WI38 (cell line): ENCODE measurements around the gene PDE3B.
A peak's percentile ranks its signal among the peaks of the same experiment; 100 is the strongest.

Experiments used
- H3K4me3 ChIP-seq: 2 replicates; pipeline ENCODE4 v1.5.1; 2011; ENCODE audit warnings: low read depth, mild to moderate bottlenecking, control low read depth, low read length
- CTCF ChIP-seq: IDR thresholded peaks from 2 replicates; pipeline ENCODE4 v1.5.1; 2012; ENCODE audit warnings: low read depth, mild to moderate bottlenecking, control low read depth, low read length

PDE3B gene

GRCh38 chr11:14906578-14906977 is 263.0 kb downstream of the PDE3B start:
- TF ChIP-seq CTCF = no peak
- H3K4me3 ChIP-seq = no peak overlapping the region

- no peak overlapping the region for H3K4me3 ChIP-seq
- no peak for TF ChIP-seq CTCF
These were observed 263.4 kb downstream of the PDE3B start for GRCh38 chr11:14906993-14907392.

GRCh38 chr11:14907411-14908213 is 264.0 kb downstream of the PDE3B start:
- no peak overlapping the region for H3K4me3 ChIP-seq
- peak; percentile 40 for TF ChIP-seq CTCF

GRCh38 chr11:14908214-14908880 is 264.7 kb downstream of the PDE3B start:
- no peak overlapping the region for H3K4me3 ChIP-seq
- TF ChIP-seq CTCF = peak; percentile 17; the same call in 1 of the 2 replicates

- TF ChIP-seq CTCF = no peak
- no peak overlapping the region for H3K4me3 ChIP-seq
These were observed 270.9 kb downstream of the PDE3B start for GRCh38 chr11:14914536-14914935.

GRCh38 chr11:14916403-14916802 is 272.8 kb downstream of the PDE3B start:
- no peak for TF ChIP-seq CTCF
- H3K4me3 ChIP-seq = no peak overlapping the region
